ENCODE results near the gene IRF8. TPM values are rescaled to one million over a fixed set of nuclear protein-coding genes. Genes with fewer than 3 reads are reported as not detected.
"Not testable (repeated sequence)": the region's sequence is repeated elsewhere in the genome, so short reads cannot be mapped to it uniquely, and the experiment has no call there.

Gene IRF8
- 0.05 and 0.12 TPM in 2 replicates for total RNA-seq (2014; rRNA removed; shearing (Covaris generic))

- DNase-seq (ENCODE audit: low spot score): no peak
These were observed at the start of gene IRF8 for GRCh38 chr16:85898521-85899442. Gene IRF8, plus strand, starts transcription at chr16:85899162. Its CDS starts 3,854 bp downstream, at chr16:85903016.

GRCh38 chr16:85849388-85849787, 49.6 kb upstream of the IRF8 start:
- no peak for DNase-seq (ENCODE audit: low spot score)

- DNase-seq (ENCODE audit: low spot score): no peak
These were observed 48.5 kb upstream of the IRF8 start for GRCh38 chr16:85850344-85850880.

GRCh38 chr16:85851034-85851785, 47.8 kb upstream of the IRF8 start:
- DNase-seq (ENCODE audit: low spot score): peak; percentile 54

GRCh38 chr16:85853547-85854545, 45.1 kb upstream of the IRF8 start:
- no peak for DNase-seq (ENCODE audit: low spot score)

- DNase-seq (ENCODE audit: low spot score): no peak
These were observed 44.0 kb upstream of the IRF8 start for GRCh38 chr16:85854935-85855334.

GRCh38 chr16:85856079-85856478, 42.9 kb upstream of the IRF8 start:
- no peak for DNase-seq (ENCODE audit: low spot score)

- DNase-seq (ENCODE audit: low spot score): no peak
These were observed 42.4 kb upstream of the IRF8 start for GRCh38 chr16:85856585-85856984.

- DNase-seq (ENCODE audit: low spot score): no peak
These were observed 41.6 kb upstream of the IRF8 start for GRCh38 chr16:85857406-85857805.

GRCh38 chr16:85858571-85858970, 40.4 kb upstream of the IRF8 start:
- not testable (repeated sequence) for DNase-seq (ENCODE audit: low spot score)

GRCh38 chr16:85858984-85859817, 39.8 kb upstream of the IRF8 start:
- no peak for DNase-seq (ENCODE audit: low spot score)

GRCh38 chr16:85859818-85860125, 39.2 kb upstream of the IRF8 start:
- DNase-seq (ENCODE audit: low spot score): no peak

- DNase-seq (ENCODE audit: low spot score): no peak
These were observed 38.4 kb upstream of the IRF8 start for GRCh38 chr16:85860413-85861094.

GRCh38 chr16:85861095-85861825, 37.7 kb upstream of the IRF8 start:
- DNase-seq (ENCODE audit: low spot score): no peak

- DNase-seq (ENCODE audit: low spot score): no peak
These were observed 36.2 kb upstream of the IRF8 start for GRCh38 chr16:85862476-85863383.

GRCh38 chr16:85863384-85863774, 35.6 kb upstream of the IRF8 start:
- peak; percentile 59 for DNase-seq (ENCODE audit: low spot score)

GRCh38 chr16:85864965-85865364, 34.0 kb upstream of the IRF8 start:
- no peak for DNase-seq (ENCODE audit: low spot score)

- DNase-seq (ENCODE audit: low spot score): no peak
These were observed 31.8 kb upstream of the IRF8 start for GRCh38 chr16:85867189-85867588.
